Erythroblast (primary cell): Measurements from ENCODE around the gene JARID2.

Experiments
- GATA1 ChIP-seq: IDR thresholded peaks from 2 replicates; pipeline ENCODE4 v1.6.1; 2011; ENCODE audit warnings: low read depth, mild to moderate bottlenecking, control low read depth, low read length, moderate library complexity
- POLR2A ChIP-seq: IDR thresholded peaks from 2 replicates; pipeline ENCODE4 v1.6.1; 2011; ENCODE audit warnings: mild to moderate bottlenecking, low read length

DNA sequence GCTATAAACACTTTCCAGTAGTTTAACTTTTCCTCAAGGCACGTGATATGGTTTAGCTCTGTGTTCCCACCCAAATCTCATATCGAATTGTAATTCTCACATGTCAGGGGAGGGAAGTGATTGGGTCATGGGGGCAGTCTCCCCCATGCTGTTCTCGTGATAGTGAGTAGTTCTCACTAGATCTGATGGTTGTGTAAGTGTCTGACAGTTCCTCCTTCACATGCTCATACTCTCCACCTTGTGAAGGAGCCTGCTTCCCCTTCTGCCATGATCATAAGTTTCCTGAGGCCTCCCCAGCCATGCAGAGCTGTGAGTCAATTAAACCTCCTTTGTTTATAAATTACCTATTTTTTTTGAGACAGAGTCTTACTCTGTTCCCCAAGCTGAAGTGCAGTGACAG, 289.1 kb downstream of the JARID2 start:
- TF ChIP-seq POLR2A = no peak
- TF ChIP-seq GATA1 = no peak
